Gastroesophageal sphincter (tissue), 3 donors: Measurements from ENCODE around the gene COQ8B.

Experiments
- EP300 ChIP-seq: sonication (generic); formaldehyde crosslinking; IDR thresholded peaks from one replicate; pipeline ENCODE4 v1.6.1; 2017; ENCODE audit warnings: antibody characterized with exemption, mild to moderate bottlenecking
- POLR2A ChIP-seq, 2 donors: fragments of 450-650 bp; IDR thresholded peaks; one replicate each; pipeline ENCODE4 v1.6.1; 2017; ENCODE audit warnings: antibody characterized with exemption in 2 of 2, mild to moderate bottlenecking in 2 of 2, moderate library complexity in 1 of 2
- POLR2AphosphoS5 ChIP-seq: sonication (generic); formaldehyde crosslinking; IDR thresholded peaks from one replicate; pipeline ENCODE4 v1.6.1; 2017; ENCODE audit warnings: antibody characterized with exemption
- TF ChIP-seq, protein P1 (sequence below), 4 experiments: fragments of 200-600 bp in 2 of 4; fragments of 450-650 bp in 2 of 4; sonication (generic) in 1 of 4; IDR thresholded peaks; one replicate each; pipeline ENCODE4 v1.5.1; 2017 to 2019; ENCODE audit warnings: antibody characterized with exemption in 4 of 4, mild to moderate bottlenecking in 2 of 4, moderate library complexity in 2 of 4

GRCh38 chr19:40755791-40756190 lies 39.1 kb upstream of the COQ8B start:
- TF ChIP-seq, protein P1, sequence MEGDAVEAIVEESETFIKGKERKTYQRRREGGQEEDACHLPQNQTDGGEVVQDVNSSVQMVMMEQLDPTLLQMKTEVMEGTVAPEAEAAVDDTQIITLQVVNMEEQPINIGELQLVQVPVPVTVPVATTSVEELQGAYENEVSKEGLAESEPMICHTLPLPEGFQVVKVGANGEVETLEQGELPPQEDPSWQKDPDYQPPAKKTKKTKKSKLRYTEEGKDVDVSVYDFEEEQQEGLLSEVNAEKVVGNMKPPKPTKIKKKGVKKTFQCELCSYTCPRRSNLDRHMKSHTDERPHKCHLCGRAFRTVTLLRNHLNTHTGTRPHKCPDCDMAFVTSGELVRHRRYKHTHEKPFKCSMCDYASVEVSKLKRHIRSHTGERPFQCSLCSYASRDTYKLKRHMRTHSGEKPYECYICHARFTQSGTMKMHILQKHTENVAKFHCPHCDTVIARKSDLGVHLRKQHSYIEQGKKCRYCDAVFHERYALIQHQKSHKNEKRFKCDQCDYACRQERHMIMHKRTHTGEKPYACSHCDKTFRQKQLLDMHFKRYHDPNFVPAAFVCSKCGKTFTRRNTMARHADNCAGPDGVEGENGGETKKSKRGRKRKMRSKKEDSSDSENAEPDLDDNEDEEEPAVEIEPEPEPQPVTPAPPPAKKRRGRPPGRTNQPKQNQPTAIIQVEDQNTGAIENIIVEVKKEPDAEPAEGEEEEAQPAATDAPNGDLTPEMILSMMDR (IDR thresholded peaks at IDR 0.05), result no peak
- TF ChIP-seq EP300 (no peak), POLR2AphosphoS5 (no peak), POLR2A (IDR thresholded peaks at IDR 0.05) (no peak)
